Measurements from ENCODE around the gene CPNE5.

The CPNE5 gene

DNA sequence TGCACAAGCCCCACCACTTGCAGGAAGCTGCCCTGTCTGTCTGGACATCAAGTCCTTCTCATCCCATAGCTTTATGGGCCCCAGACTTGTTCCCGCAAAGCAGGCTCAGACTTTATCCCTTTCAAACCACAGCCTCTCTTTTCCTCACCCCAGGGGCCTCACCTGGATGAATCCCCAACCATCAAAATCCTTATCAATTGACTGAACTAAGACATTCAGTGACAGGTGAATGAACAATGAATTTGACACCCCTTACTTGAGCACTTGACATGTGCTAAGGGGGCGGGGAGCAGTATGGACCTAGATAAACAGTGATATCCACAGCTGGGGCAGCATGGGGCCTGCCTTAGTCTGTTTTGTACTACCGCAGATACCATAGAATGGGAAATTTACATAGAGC, 136.6 kb downstream of the CPNE5 start:
- no peak for DNase-seq (ENCODE audit: low read depth in 2 of 2)

GRCh38 chr6:36701401-36701991, 137.7 kb downstream of the CPNE5 start:
- DNase-seq (ENCODE audit: low read depth in 2 of 2) = no peak

DNA sequence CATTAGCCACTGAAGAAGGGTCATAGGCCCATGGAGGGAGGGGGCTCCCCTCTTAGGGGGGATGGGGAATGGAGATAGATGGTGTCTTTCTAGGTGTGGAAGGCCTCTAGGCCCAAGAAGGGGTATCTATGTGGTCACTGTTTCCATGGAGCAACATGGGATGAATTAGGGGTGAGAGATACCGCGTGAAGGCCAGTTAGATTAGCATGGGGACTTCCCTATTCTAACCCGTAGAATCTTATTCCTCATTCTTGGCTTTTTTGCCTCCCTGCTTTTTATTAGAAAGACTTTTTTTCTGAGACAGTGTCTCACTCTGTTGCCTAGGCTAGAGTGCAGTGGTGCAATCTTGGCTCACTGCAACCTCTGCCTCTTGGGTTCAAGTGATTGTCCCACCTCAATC, 138.4 kb downstream of the CPNE5 start:
- no peak for DNase-seq (ENCODE audit: low read depth in 2 of 2)

DNA sequence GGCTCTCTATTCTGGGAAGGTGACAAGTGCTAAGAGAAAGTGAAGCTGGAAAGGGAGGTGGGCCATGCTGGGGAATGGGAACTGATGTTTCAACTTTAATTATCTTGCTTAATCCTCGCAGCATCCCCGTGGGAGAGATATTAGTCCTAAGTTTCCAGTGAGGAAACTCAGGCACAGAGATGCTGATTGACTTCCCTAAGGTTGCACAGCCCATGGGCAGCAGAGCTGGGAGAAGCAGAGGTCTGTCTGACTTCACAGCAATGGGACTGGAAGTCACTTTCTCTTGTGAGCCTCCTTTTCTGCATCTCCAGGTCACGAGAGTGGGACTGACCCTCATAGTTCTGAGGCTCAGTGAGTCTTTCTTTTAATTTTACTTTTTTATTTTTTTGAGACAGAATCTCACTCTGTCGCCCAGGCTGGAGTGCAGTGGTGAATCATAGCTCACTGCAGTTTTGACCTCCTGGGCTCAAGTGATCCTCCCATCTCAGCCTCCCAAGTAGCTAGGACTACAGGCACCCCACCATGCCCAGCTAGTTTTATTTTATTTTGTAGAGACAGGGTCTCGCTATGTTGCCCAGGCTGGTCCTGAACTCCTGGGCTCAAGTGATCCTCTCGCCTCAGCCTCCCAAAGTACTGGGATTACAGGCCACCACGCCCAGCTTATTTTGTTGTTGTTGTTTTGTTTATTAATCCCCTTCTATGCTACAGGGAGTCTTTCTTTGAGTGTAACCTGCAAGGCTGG, 139.0 kb downstream of the CPNE5 start:
- DNase-seq (ENCODE audit: low read depth in 2 of 2) = no peak

- no peak for DNase-seq (ENCODE audit: low read depth in 2 of 2)
Measured at GRCh38 chr6:36699348-36699747, 139.9 kb downstream of the CPNE5 start.

GRCh38 chr6:36698871-36699271, 140.4 kb downstream of the CPNE5 start:
- DNase-seq (ENCODE audit: low read depth in 2 of 2) = no peak

- DNase-seq (ENCODE audit: low read depth in 2 of 2) = no peak
Measured at GRCh38 chr6:36698196-36698595, 141.0 kb downstream of the CPNE5 start.

DNA sequence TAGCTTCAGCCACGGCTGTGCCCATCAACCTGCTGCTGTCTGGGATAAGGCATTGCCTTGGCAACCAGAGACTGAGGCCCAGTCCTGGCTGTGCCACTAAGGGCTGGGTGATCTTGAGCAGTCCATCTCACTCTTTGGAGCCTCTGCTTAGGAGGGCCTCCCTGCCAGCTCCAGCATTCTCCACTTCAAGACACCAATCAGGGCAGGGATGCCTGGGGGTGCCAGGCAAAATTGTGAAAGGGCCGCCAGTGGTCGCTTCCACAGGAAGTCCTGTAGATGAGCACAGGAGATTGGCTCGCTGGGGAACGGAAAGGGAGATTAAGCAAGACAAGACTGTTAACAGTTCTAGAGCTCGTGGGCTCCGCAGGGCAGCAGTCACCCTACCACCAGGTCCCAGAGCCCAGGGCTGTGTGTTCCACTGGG, 141.8 kb downstream of the CPNE5 start, which contains the start of gene RAB44:
TSS of gene RAB44 (plus strand) at position 346 of the 423 bp plus-strand sequence. CDS start 6,410 bp downstream, outside the sequence.
- no peak for DNase-seq (ENCODE audit: low read depth in 2 of 2)

DNA sequence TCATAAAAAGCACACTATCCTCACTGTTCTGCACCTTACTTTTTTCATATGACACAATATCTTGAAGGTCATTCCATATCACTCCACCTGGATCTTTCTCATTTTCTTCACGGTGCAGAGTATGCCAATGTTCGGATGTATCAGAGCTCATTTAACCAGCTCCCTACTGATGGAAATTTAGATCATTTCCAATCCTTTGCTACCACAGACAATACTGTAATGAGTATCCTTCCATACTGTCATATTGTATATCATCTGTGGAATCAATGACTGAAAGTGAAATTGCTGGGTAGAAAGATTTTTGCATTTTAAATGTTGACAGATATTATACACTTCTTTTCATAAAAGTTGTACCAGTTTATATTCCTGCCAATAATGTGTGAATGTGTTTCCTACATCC, 143.8 kb downstream of the CPNE5 start:
- no peak for DNase-seq (ENCODE audit: low read depth in 2 of 2)

DNA sequence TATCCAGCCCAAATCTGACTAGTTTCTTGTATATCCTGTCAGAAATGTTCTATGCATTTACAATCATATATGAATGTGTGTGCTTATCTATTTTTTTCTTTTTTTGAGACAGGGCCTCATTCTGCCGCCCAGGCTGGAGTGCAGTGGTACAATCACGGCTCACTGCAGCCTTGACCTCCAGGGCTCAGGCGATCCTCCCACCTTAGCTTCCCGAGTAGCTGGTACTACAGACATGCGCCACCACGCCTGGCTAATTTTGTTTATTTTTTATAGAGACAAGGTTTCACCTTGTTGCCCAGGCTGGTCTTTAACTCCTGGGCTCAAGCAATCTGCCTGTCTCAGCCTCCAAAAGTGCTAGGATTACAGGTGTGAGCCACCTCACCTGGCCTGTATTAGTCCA, 144.6 kb downstream of the CPNE5 start:
- no peak for DNase-seq (ENCODE audit: low read depth in 2 of 2)

DNA sequence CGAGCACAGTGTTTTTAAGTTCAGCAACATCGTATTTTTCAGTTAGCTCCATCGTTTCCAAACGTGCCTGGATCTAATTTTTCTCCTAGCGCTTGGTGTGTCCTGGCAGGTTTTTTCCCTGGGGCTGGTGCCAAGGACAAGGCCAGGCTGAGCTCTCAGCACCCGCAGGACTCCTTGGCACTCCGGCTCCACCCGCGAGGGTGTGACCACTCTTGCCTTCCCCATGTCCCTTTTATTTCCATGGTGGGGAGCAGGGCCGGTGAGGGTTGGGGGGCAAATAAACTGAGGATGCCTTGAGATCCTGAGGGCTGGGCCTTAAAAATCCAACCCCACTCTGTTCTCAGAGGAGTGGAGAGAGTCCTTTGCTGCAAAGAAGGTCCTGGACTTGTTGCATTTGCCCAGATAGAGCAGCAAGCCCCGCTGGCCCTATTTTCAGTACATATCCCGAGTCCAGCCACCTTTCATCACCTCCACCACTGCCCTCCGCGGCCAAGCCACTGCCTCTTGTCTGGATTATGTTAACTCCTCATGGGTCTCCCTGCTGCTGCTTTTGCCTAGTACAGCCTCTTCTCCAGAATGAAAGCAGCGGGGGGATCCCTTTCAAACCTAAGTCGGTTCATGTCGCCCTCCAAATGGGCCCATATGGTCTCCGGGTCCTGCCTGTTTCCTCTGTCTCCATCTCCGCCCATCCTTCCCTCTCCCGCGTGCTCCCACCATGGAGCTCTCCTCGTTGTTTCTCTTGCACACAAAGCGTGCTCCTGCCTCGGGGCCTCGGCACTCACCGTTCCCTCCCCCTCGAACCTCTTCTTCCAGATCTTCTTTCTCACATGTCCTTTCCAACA, 146.2 kb downstream of the CPNE5 start:
- DNase-seq (ENCODE audit: low read depth in 2 of 2) = no peak

- DNase-seq (ENCODE audit: low read depth in 2 of 2) = no peak
Measured at GRCh38 chr6:36692220-36692619, 147.0 kb downstream of the CPNE5 start.

DNA sequence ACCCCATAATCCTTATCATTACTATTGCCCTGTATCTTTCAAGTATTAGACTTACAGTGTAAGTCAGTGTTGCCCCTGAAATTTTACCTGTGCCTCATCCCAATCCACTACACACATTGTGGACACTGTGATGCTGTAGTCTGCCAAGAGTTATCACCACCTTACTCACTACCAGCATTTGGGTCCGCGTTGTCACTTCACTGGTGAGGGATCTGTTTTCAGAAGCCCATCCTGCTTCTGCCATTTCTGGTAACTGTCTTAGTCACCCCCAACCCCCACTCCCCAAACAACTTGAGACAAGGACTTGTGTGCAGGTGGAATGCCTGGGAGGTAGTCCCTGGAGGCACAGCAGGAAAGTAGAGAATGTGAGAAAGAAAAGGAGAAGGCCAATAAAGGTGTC, 147.6 kb downstream of the CPNE5 start:
- DNase-seq (ENCODE audit: low read depth in 2 of 2) = no peak

GRCh38 chr6:36691011-36691410, 148.2 kb downstream of the CPNE5 start:
- no peak for DNase-seq (ENCODE audit: low read depth in 2 of 2)
